SH-SY5Y (cell line): ENCODE results near the gene NAALADL2.

Source experiments
- GATA2 ChIP-seq: IDR thresholded peaks from 2 replicates; pipeline ENCODE4 v1.6.1; 2011; ENCODE audit warnings: mild to moderate bottlenecking, low read depth, low read length
- GATA3 ChIP-seq: IDR thresholded peaks from 2 replicates; pipeline ENCODE4 v1.6.1; 2011; ENCODE audit warnings: low read depth, mild to moderate bottlenecking, low read length, moderate library complexity

Gene NAALADL2

GRCh38 chr3:175311404-175311803 is 452.3 kb downstream of the NAALADL2 start:
- TF ChIP-seq GATA3 = no peak
- no peak for TF ChIP-seq GATA2

GRCh38 chr3:175311946-175312345 is 452.8 kb downstream of the NAALADL2 start:
- TF ChIP-seq GATA2 (no peak), GATA3 (no peak)

GRCh38 chr3:175312791-175313190 is 453.7 kb downstream of the NAALADL2 start:
- TF ChIP-seq GATA2 (no peak), GATA3 (no peak)

- TF ChIP-seq GATA2 (no peak), GATA3 (no peak)
Measured at GRCh38 chr3:175316799-175317198, 457.7 kb downstream of the NAALADL2 start.

GRCh38 chr3:175325440-175325839 is 466.3 kb downstream of the NAALADL2 start:
- TF ChIP-seq GATA2 (no peak), GATA3 (no peak)

GRCh38 chr3:175326041-175326440 is 466.9 kb downstream of the NAALADL2 start:
- TF ChIP-seq GATA3 (no peak), GATA2 (no peak)

GRCh38 chr3:175329373-175329772 is 470.2 kb downstream of the NAALADL2 start:
- TF ChIP-seq GATA3 = no peak
- no peak for TF ChIP-seq GATA2

- no peak for TF ChIP-seq GATA2
Measured at GRCh38 chr3:175335229-175335628, 476.1 kb downstream of the NAALADL2 start.

GRCh38 chr3:175336406-175337133 is 477.4 kb downstream of the NAALADL2 start:
- TF ChIP-seq GATA2 (no peak), GATA3 (no peak)

- TF ChIP-seq GATA2 (no peak), GATA3 (no peak)
Measured at GRCh38 chr3:175337631-175338030, 478.5 kb downstream of the NAALADL2 start.

- TF ChIP-seq GATA2 (no peak), GATA3 (no peak)
Measured at GRCh38 chr3:175338775-175339535, 479.8 kb downstream of the NAALADL2 start.

GRCh38 chr3:175340338-175341015 is 481.3 kb downstream of the NAALADL2 start:
- TF ChIP-seq GATA3 (no peak), GATA2 (no peak)

GRCh38 chr3:175342196-175342595 is 483.1 kb downstream of the NAALADL2 start:
- TF ChIP-seq GATA3 (no peak), GATA2 (no peak)

GRCh38 chr3:175343946-175344345 is 484.8 kb downstream of the NAALADL2 start:
- TF ChIP-seq GATA2 (no peak), GATA3 (no peak)
